AG04450 (cell line): ENCODE results near the gene LPCAT1. TPM values are rescaled to one million over a fixed set of nuclear protein-coding genes. Genes with fewer than 3 reads are reported as not detected.

Source experiments
- CTCF ChIA-PET: fragments of 300-600, 350-600 bp; formaldehyde crosslinking; extraction: SDS; loops from one replicate; lab custom pipeline; 2022; ENCODE audit warnings: antibody characterized with exemption, inconsistent platforms; lab: Charles Lee
- POLR2A ChIA-PET: fragments of 350-600 bp; formaldehyde crosslinking; extraction: SDS; loops from one replicate; lab custom pipeline; 2021; ENCODE audit warnings: antibody characterized with exemption, inconsistent platforms; lab: Yijun Ruan, JAX
- DNase-seq: peaks from one replicate; pipeline ENCODE4 v3.0.0-alpha.2; 2011; ENCODE audit warnings: low read depth, low spot score
- H3K27ac ChIP-seq: one replicate; pipeline ENCODE4 v1.5.1; 2012; ENCODE audit warnings: low read depth, low read length, control low read depth
- H3K27me3 ChIP-seq: one replicate; pipeline ENCODE4 v1.6.0; 2012; ENCODE audit warnings: low read length; ENCODE audit not compliant: control insufficient read depth, insufficient read depth
- H3K4me3 ChIP-seq: 2 replicates; pipeline ENCODE4 v1.5.1; 2011; ENCODE audit warnings: mild to moderate bottlenecking, low read depth, low read length, control low read depth
- H3K9me3 ChIP-seq: 2 replicates; pipeline ENCODE4 v1.5.1; 2012; ENCODE audit warnings: low read length; ENCODE audit not compliant: control insufficient read depth, insufficient read depth
- CTCF ChIP-seq: IDR thresholded peaks from 2 replicates; pipeline ENCODE4 v1.5.1; 2011; ENCODE audit warnings: low read depth, low read length, control low read depth, inconsistent platforms
- polyA plus RNA-seq: library from polyadenylated mRNA; depleted of rRNA; stranded (reverse); fragments of >200 nt; gene quantifications from 2 replicates; pipeline ENCODE4 v1.2.3, GENCODE V29; 2011

LPCAT1 gene
- polyA plus RNA-seq, 1 experiment, result 23.4 TPM

GRCh38 chr5:1471240-1471853, 52.4 kb downstream of the LPCAT1 start:
- Histone ChIP-seq H3K9me3 (peaks cover 18% of the 10 kb centered on the region), H3K27me3 (no peaks in the 10 kb centered on the region), H3K4me3 (no peak overlapping the region), H3K27ac (peak overlapping the region; percentile 2)
- POLR2A ChIA-PET, result no interaction called here
- no peak for TF ChIP-seq CTCF
- DNase-seq, result no peak
- CTCF ChIA-PET, result no interaction called here

- ChIA-PET CTCF (interaction anchor here (1.3 to 1.6 kb wide), 2 partner anchors 8 to 25 kb away, joined by 3 to 5 read pairs; no protein-coding TSS in a partner anchor), POLR2A (no interaction called here)
- Histone ChIP-seq H3K27ac (peak overlapping the region; percentile 2), H3K4me3 (no peak overlapping the region), H3K9me3 (peaks cover 23% of the 10 kb centered on the region), H3K27me3 (no peaks in the 10 kb centered on the region)
- DNase-seq, result no peak
- TF ChIP-seq CTCF, result no peak
Measured at GRCh38 chr5:1470762-1471211, 53.0 kb downstream of the LPCAT1 start.

GRCh38 chr5:1468629-1469527, 54.9 kb downstream of the LPCAT1 start:
- H3K9me3 ChIP-seq, result peaks cover 25% of the 10 kb centered on the region
- H3K4me3 ChIP-seq, result no peak overlapping the region
- ChIA-PET CTCF (interaction anchor here (0.7 to 1.0 kb wide), 4 partner anchors 22 to 1251 kb away, joined by 3 to 6 read pairs (median 4); partner anchors contain the start of genes CCDC127 and SDHA), POLR2A (interaction anchor here (0.8 kb wide), 1 partner anchor 124 kb away, joined by 3 read pairs; no protein-coding TSS in a partner anchor)
- DNase-seq, result no peak
- H3K27me3 ChIP-seq, result no peaks in the 10 kb centered on the region
- H3K27ac ChIP-seq, result no peak overlapping the region
- TF ChIP-seq CTCF, result no peak

- POLR2A ChIA-PET, result interaction anchor here (0.8 kb wide), 1 partner anchor 124 kb away, joined by 3 read pairs; no protein-coding TSS in a partner anchor
- Histone ChIP-seq H3K4me3 (no peak overlapping the region), H3K27me3 (no peaks in the 10 kb centered on the region), H3K27ac (no peak overlapping the region), H3K9me3 (peaks cover 25% of the 10 kb centered on the region)
- TF ChIP-seq CTCF, result peak; percentile 43
- DNase-seq, result no peak
- CTCF ChIA-PET, result interaction anchor here (0.7 to 1.1 kb wide), 2 partner anchors 8 to 22 kb away, joined by 3 read pairs; no protein-coding TSS in a partner anchor
Measured at GRCh38 chr5:1468247-1468612, 55.5 kb downstream of the LPCAT1 start.
